H1 (cell line): ENCODE data around the gene PRKCSH. TPM values are rescaled to one million over a fixed set of nuclear protein-coding genes. Genes with fewer than 3 reads are reported as not detected.

Source experiments
- CTCF ChIA-PET: fragments of 300-600 bp; sonication (Branson Sonifier 250); formaldehyde crosslinking; loops from one replicate; lab custom pipeline; 2021; ENCODE audit not compliant: partially characterized antibody; lab: Charles Lee
- POLR2A ChIA-PET: fragments of 300-600 bp; sonication (Branson Sonifier 250); formaldehyde crosslinking; loops from one replicate; lab custom pipeline; 2021; ENCODE audit warnings: inconsistent platforms; ENCODE audit not compliant: partially characterized antibody; lab: Charles Lee
- DNase-seq, 2 experiments: peaks; one replicate each; pipeline versions ENCODE4 v3.0.0 to v3.0.0-alpha.2; 2010 to 2022; ENCODE audit warnings: low spot score in 2 of 2, low read depth in 1 of 2, mixed read lengths in 1 of 2
- FAIRE-seq: peaks from 2 replicates; lab custom pipeline; 2011; peaks lifted over from hg19 to GRCh38; lab: Jason Lieb, UNC
- H2AFZ ChIP-seq: 2 replicates; pipeline ENCODE4 v1.8.1; 2012; ENCODE audit warnings: low read length, inconsistent platforms
- H2AK5ac ChIP-seq: 2 replicates; pipeline ENCODE4 v1.6.1; 2013; ENCODE audit warnings: low read depth, low read length
- H2BK120ac ChIP-seq: replicated peaks from 2 replicates; pipeline ENCODE3; 2013; ENCODE audit warnings: low read depth, low read length, inconsistent platforms
- H2BK12ac ChIP-seq: 2 replicates; pipeline ENCODE4 v1.6.1; 2013; ENCODE audit warnings: low read depth, low read length
- H2BK15ac ChIP-seq: 2 replicates; pipeline ENCODE4 v1.6.1; 2013; ENCODE audit warnings: low read length
- H2BK20ac ChIP-seq: 2 replicates; pipeline ENCODE4 v1.6.1; 2013; ENCODE audit warnings: low read length
- H2BK5ac ChIP-seq: 2 replicates; pipeline ENCODE4 v1.6.1; 2013; ENCODE audit warnings: low read depth, low read length
- H3K14ac ChIP-seq: 2 replicates; pipeline ENCODE4 v1.6.1; 2013; ENCODE audit warnings: inconsistent platforms; ENCODE audit not compliant: insufficient read length
- H3K18ac ChIP-seq: 2 replicates; pipeline ENCODE4 v1.6.1; 2013; ENCODE audit warnings: low read length; ENCODE audit errors: extremely low read depth
- H3K23ac ChIP-seq: 2 replicates; pipeline ENCODE4 v1.6.1; 2013; ENCODE audit warnings: inconsistent platforms; ENCODE audit not compliant: insufficient read length
- H3K23me2 ChIP-seq: 2 replicates; pipeline ENCODE4 v1.6.1; 2013; ENCODE audit warnings: low read depth, low read length
- H3K27ac ChIP-seq: 2 replicates; pipeline ENCODE4 v1.6.1; 2011; ENCODE audit warnings: low read depth, low read length, inconsistent platforms
- H3K27me3 ChIP-seq, 4 experiments: replicated peaks in 1 of 4; 1 replicate in 1 of 4; 2 replicates in 3 of 4; pipeline versions ENCODE4 v1.6.1 to v1.8.1; 2011 to 2013; ENCODE audit warnings: low read length in 3 of 4, mild to moderate bottlenecking in 3 of 4, inconsistent platforms in 2 of 4, mixed read lengths in 2 of 4, moderate library complexity in 1 of 4; ENCODE audit not compliant: control insufficient read depth in 3 of 4, insufficient read depth in 3 of 4; ENCODE audit errors: extremely low read depth in 1 of 4
- H3K36me3 ChIP-seq, 4 experiments: 2 replicates each; pipeline versions ENCODE4 v1.6.1 to v1.8.1; 2011 to 2013; ENCODE audit warnings: mild to moderate bottlenecking in 4 of 4, low read length in 3 of 4, moderate library complexity in 2 of 4, control low read depth in 1 of 4, inconsistent platforms in 1 of 4; ENCODE audit not compliant: insufficient read depth in 4 of 4, control insufficient read depth in 2 of 4
- H3K4ac ChIP-seq: replicated peaks from 2 replicates; pipeline ENCODE3; 2013; ENCODE audit warnings: low read length, low read depth, mixed read lengths, inconsistent platforms; ENCODE audit not compliant: insufficient read length
- H3K4me1 ChIP-seq, 4 experiments: replicated peaks in 1 of 4; 1 replicate in 1 of 4; 2 replicates in 3 of 4; pipeline versions ENCODE4 v1.6.1 to v1.8.1; 2011 to 2013; ENCODE audit warnings: low read length in 3 of 4, inconsistent platforms in 2 of 4, mixed read lengths in 1 of 4; ENCODE audit not compliant: insufficient read depth in 4 of 4, control insufficient read depth in 3 of 4
- H3K4me2 ChIP-seq, 2 experiments: 2 replicates each; pipeline versions ENCODE4 v1.6.1 to v1.8.1; 2011 to 2013; ENCODE audit warnings: low read depth in 2 of 2, low read length in 2 of 2, control low read depth in 1 of 2, inconsistent platforms in 1 of 2, mild to moderate bottlenecking in 1 of 2; ENCODE audit not compliant: insufficient read depth in 1 of 2
- H3K4me3 ChIP-seq, 4 experiments: fragments of 200-600, 300-600 bp in 1 of 4; sonication (generic), shearing (Covaris generic), sonication (Bioruptor Twin) in 1 of 4; 2 replicates each; pipeline versions ENCODE4 v1.5.1 to v1.8.1; 2011 to 2016; ENCODE audit warnings: low read length in 4 of 4, low read depth in 3 of 4, control low read depth in 2 of 4, inconsistent platforms in 2 of 4, mild to moderate bottlenecking in 2 of 4, mixed read lengths in 1 of 4, moderate library complexity in 1 of 4; ENCODE audit not compliant: insufficient read depth in 2 of 4; ENCODE audit errors: extremely low read depth in 1 of 4
- H3K56ac ChIP-seq: replicated peaks from 2 replicates; pipeline ENCODE3; 2013; ENCODE audit warnings: low read depth, mild to moderate bottlenecking, mixed read lengths, low read length, inconsistent platforms; ENCODE audit not compliant: insufficient read length
- H3K79me1 ChIP-seq: 2 replicates; pipeline ENCODE4 v1.6.1; 2013; ENCODE audit warnings: low read depth, low read length, control low read depth
- H3K79me2 ChIP-seq, 2 experiments: 2 replicates each; pipeline versions ENCODE4 v1.6.1 to v1.8.1; 2012 to 2013; ENCODE audit warnings: low read length in 2 of 2, mild to moderate bottlenecking in 2 of 2, inconsistent platforms in 1 of 2; ENCODE audit not compliant: insufficient read depth in 2 of 2, control insufficient read depth in 1 of 2
- H3K9ac ChIP-seq, 4 experiments: replicated peaks in 1 of 4; 1 replicate in 1 of 4; 2 replicates in 3 of 4; pipeline versions ENCODE4 v1.6.1 to v1.8.1; 2011 to 2013; ENCODE audit warnings: low read depth in 3 of 4, low read length in 3 of 4, control low read depth in 2 of 4, mild to moderate bottlenecking in 2 of 4, moderate library complexity in 2 of 4, inconsistent platforms in 1 of 4; ENCODE audit errors: extremely low read depth in 1 of 4
- H3K9me3 ChIP-seq, 2 experiments: 2 replicates each; pipeline versions ENCODE4 v1.6.1 to v1.8.1; 2012 to 2013; ENCODE audit warnings: mild to moderate bottlenecking in 2 of 2, moderate library complexity in 2 of 2, control low read depth in 1 of 2, inconsistent platforms in 1 of 2, low read depth in 1 of 2, low read length in 1 of 2, mixed read lengths in 1 of 2; ENCODE audit not compliant: insufficient read depth in 2 of 2
- H4K20me1 ChIP-seq, 2 experiments: replicated peaks in 1 of 2; 2 replicates each; pipeline versions ENCODE3 to v1.8.1; 2011 to 2013; ENCODE audit warnings: inconsistent platforms in 2 of 2, low read length in 2 of 2, mild to moderate bottlenecking in 1 of 2; ENCODE audit not compliant: insufficient read depth in 2 of 2, control insufficient read depth in 1 of 2
- H4K5ac ChIP-seq: 2 replicates; pipeline ENCODE4 v1.6.1; 2013; ENCODE audit warnings: low read length, low read depth, mixed read lengths, inconsistent platforms; ENCODE audit not compliant: insufficient read length
- H4K8ac ChIP-seq: 2 replicates; pipeline ENCODE4 v1.8.0; 2013; ENCODE audit warnings: mild to moderate bottlenecking, moderate library complexity, low read length, inconsistent platforms; ENCODE audit not compliant: insufficient read depth; ENCODE audit errors: extremely low read depth
- H4K91ac ChIP-seq: replicated peaks from 2 replicates; pipeline ENCODE3; 2013; ENCODE audit warnings: low read length, mixed read lengths, inconsistent platforms; ENCODE audit not compliant: insufficient read length
- CHD1 ChIP-seq: IDR thresholded peaks from 2 replicates; pipeline ENCODE4 v1.6.1; 2012; ENCODE audit warnings: low read depth, low read length, improper control_type of control experiment
- WGBS, 2 experiments: shearing (Covaris generic) in 1 of 2; methylation state at CpG; one replicate each; pipeline versions ENCODE4 v1.1.6 to v1.1.7; 2013 to 2015; ENCODE audit warnings: low lambda C conversion rate in 2 of 2, mixed read lengths in 2 of 2, inconsistent platforms in 1 of 2, low coverage in 1 of 2, missing lambda C conversion rate in 1 of 2; ENCODE audit not compliant: insufficient replicate concordance in 2 of 2, insufficient coverage in 1 of 2, insufficient read length in 1 of 2; ENCODE audit errors: extremely low coverage in 1 of 2, missing lambda C conversion rate in 1 of 2; 5-methylcytosine and 5-hydroxymethylcytosine counted together
- polyA plus RNA-seq, 7 experiments: library from polyadenylated mRNA; depleted of rRNA in 3 of 7; stranded (reverse) in 5 of 7; unstranded in 2 of 7; fragments of >200 nt in 5 of 7; fragments of 200-250 nt in 2 of 7; gene quantifications; 1 replicate in 5 of 7; 2 replicates in 1 of 7; 4 replicates in 1 of 7; pipeline versions ENCODE4 v1.2.1 to v1.2.3, GENCODE V29; 2011 to 2013; ENCODE audit warnings: missing spikeins in 2 of 7, mixed read lengths in 2 of 7
- total RNA-seq: library from RNA; stranded (reverse); fragmentation: NEBNext Ultra II Directional; extraction: Animal tissue kit (Norgen Biotek cat#: 25700); gene quantifications from 2 replicates; pipeline ENCODE4 v1.2.1, GENCODE V29; 2021

The PRKCSH gene
- total and polyA plus RNA-seq, 2 of the 8 experiments (the other 6 are each of a cell fraction or from before 2014, with no cell fraction given): 97.2 to 337 TPM

- Histone ChIP-seq H3K4me2 (no peak overlapping the region), H3K9me3 (no peaks in the 10 kb centered on the region), H3K79me2 (no peaks in the 10 kb centered on the region), H3K23me2 (peaks cover 26% of the 10 kb centered on the region), H2AK5ac (no peak overlapping the region), H3K4me3 (no peak overlapping the region), H4K91ac (no peak overlapping the region), H3K27me3 (peaks cover 0 to 12% (median 9%) of the 10 kb centered on the region in 4 experiments; a peak in 5 of 7 replicates), H3K9ac (no peak overlapping the region), H2BK15ac (no peak overlapping the region; the same call in 1 of the 2 replicates), H3K14ac (no peak overlapping the region), H3K27ac (no peak overlapping the region), H2BK5ac (no peak overlapping the region), H3K18ac (no peak overlapping the region), H2BK120ac (no peak overlapping the region), H4K8ac (no peak overlapping the region), H3K79me1 (peaks cover 5% of the 10 kb centered on the region), H2BK20ac (no peak overlapping the region), H4K5ac (no peak overlapping the region), H3K4me1 (peaks cover 0 to 9% (median 3%) of the 10 kb centered on the region in 4 experiments; a peak in 3 of 7 replicates), H2BK12ac (no peak overlapping the region), H4K20me1 (peaks cover 0 to 2% of the 10 kb centered on the region in 2 experiments), H3K23ac (no peak overlapping the region), H3K56ac (no peak overlapping the region), H3K36me3 (peaks cover 0 to 3% (median 0%) of the 10 kb centered on the region in 4 experiments; a peak in 1 of 8 replicates), H3K4ac (no peak overlapping the region), H2AFZ (no peak overlapping the region)
- ChIA-PET CTCF (interaction anchor here (0.6 to 13.7 kb wide), 6 partner anchors 10 to 53 kb away, joined by 3 to 197 read pairs (median 10); partner anchors contain the start of genes EPOR, ODAD3 and SWSAP1), POLR2A (interaction anchor here (1.1 to 3.6 kb wide), 5 partner anchors 10 to 77 kb away, joined by 3 to 22 read pairs (median 4); partner anchors contain the start of genes ODAD3, PRKCSH and RAB3D)
- DNase-seq (no peak), FAIRE-seq (no peak)
- WGBS, 2 experiments: 93% methylated on average over 16 of the region's 17 CpGs; no CpG with 5 or more reads in 1 of the 2 experiments
- no peak for TF ChIP-seq CHD1
Measured at GRCh38 chr19:11416346-11417052, 18.9 kb upstream of the PRKCSH start.
